A549 (cell line): ENCODE results near the gene NFATC2. TPM values are rescaled to one million over a fixed set of nuclear protein-coding genes. Genes with fewer than 3 reads are reported as not detected.

ENCODE experiments used
- ATAC-seq, 2 experiments: fragments of 200-7000 bp in 1 of 2; fragments of >200 bp in 1 of 2; cut with Nextera tagmentation in 1 of 2; cut with Tn5 transposase in 1 of 2; 3 replicates each; pipeline versions ENCODE4 v1.8.0 to v1.9.1; 2018 to 2020; ENCODE audit warnings: mild to moderate bottlenecking in 1 of 2, moderate library complexity in 1 of 2
- CTCF ChIA-PET: fragments of 300-600 bp; sonication (Branson Sonifier 250); formaldehyde crosslinking; extraction: SDS; loops from one replicate; lab custom pipeline; 2021; ENCODE audit warnings: antibody characterized with exemption, inconsistent platforms; lab: Yijun Ruan, JAX
- POLR2A ChIA-PET: fragments of 350-600 bp; formaldehyde crosslinking; extraction: SDS; loops from one replicate; lab custom pipeline; 2021; ENCODE audit warnings: antibody characterized with exemption, inconsistent platforms; lab: Yijun Ruan, JAX
- DNase-seq, 2 experiments: peaks; one replicate each; pipeline versions ENCODE4 v3.0.0 to v3.0.0-alpha.2; 2011 to 2016; ENCODE audit warnings: low read depth in 1 of 2, low spot score in 1 of 2
- FAIRE-seq: peaks from 2 replicates; lab custom pipeline; 2011; peaks lifted over from hg19 to GRCh38; lab: Jason Lieb, UNC
- H3K27ac ChIP-seq, 2 experiments: fragments of >200 bp; sonication (Bioruptor Twin); formaldehyde crosslinking; 3 replicates each; pipeline ENCODE4 v1.5.1; 2016 to 2017
- H3K4me1 ChIP-seq: fragments of >200 bp; sonication (Bioruptor Twin); formaldehyde crosslinking; 3 replicates; pipeline ENCODE4 v1.6.1; 2016
- H3K4me2 ChIP-seq: fragments of >200 bp; sonication (Bioruptor Twin); formaldehyde crosslinking; 3 replicates; pipeline ENCODE4 v1.6.1; 2016
- H3K4me3 ChIP-seq: fragments of >200 bp; sonication (Bioruptor Twin); formaldehyde crosslinking; 3 replicates; pipeline ENCODE4 v1.5.1; 2016
- H3K9me3 ChIP-seq: fragments of >200 bp; sonication (Bioruptor Twin); formaldehyde crosslinking; 3 replicates; pipeline ENCODE4 v1.6.1; 2016
- CEBPB ChIP-seq, 2 experiments: fragments of >200 bp in 1 of 2; sonication (Bioruptor Twin) in 1 of 2; formaldehyde crosslinking in 1 of 2; IDR thresholded peaks; 2 replicates each; pipeline ENCODE4 v1.6.1; 2012 to 2016
- CHD2 ChIP-seq: fragments of 150-350 bp; IDR thresholded peaks from 2 replicates; pipeline ENCODE4 v1.6.1; 2014; ENCODE audit warnings: low read length; ENCODE audit not compliant: partially characterized antibody
- CHD4 ChIP-seq: fragments of 200-600 bp; sonication (generic); IDR thresholded peaks from 2 replicates; pipeline ENCODE4 v1.6.1; 2016; ENCODE audit warnings: antibody characterized with exemption, mild to moderate bottlenecking, borderline replicate concordance
- EP300 ChIP-seq, 2 experiments: fragments of >200 bp; sonication (Bioruptor Twin); formaldehyde crosslinking; IDR thresholded peaks; 2 replicates in 1 of 2; 3 replicates in 1 of 2; pipeline ENCODE4 v1.6.1; 2016 to 2017
- ESRRA ChIP-seq: fragments of 150-350 bp; IDR thresholded peaks from 2 replicates; pipeline ENCODE4 v1.6.1; 2014; ENCODE audit warnings: mild to moderate bottlenecking, low read length, borderline replicate concordance
- FOSL2 ChIP-seq, 2 experiments: fragments of 450-650 bp in 1 of 2; fragments of >200 bp in 1 of 2; sonication (Bioruptor Twin) in 1 of 2; formaldehyde crosslinking; IDR thresholded peaks; 2 replicates each; pipeline versions ENCODE4 v1.5.0 to v1.6.1; 2016 to 2020; ENCODE audit warnings: mild to moderate bottlenecking in 1 of 2, moderate library complexity in 1 of 2
- FOXS1 ChIP-seq: fragments of 250-450 bp; sonication (Bioruptor Pico); IDR thresholded peaks from 2 replicates; pipeline ENCODE4 v1.5.0; 2020; ENCODE audit warnings: mild to moderate bottlenecking, moderate library complexity
- HES2 ChIP-seq: fragments of >200 bp; sonication (Bioruptor Twin); formaldehyde crosslinking; IDR thresholded peaks from 2 replicates; pipeline ENCODE4 v1.6.1; 2016
- HEYL ChIP-seq: fragments of 250-450 bp; sonication (Bioruptor Pico); IDR thresholded peaks from 2 replicates; pipeline ENCODE4 v1.8.0; 2021; ENCODE audit warnings: mild to moderate bottlenecking, moderate library complexity
- HOXB5 ChIP-seq: fragments of 250-450 bp; sonication (Bioruptor Pico); IDR thresholded peaks from 2 replicates; pipeline ENCODE4 v1.5.0; 2020; ENCODE audit warnings: mild to moderate bottlenecking, moderate library complexity
- JUN ChIP-seq, 2 experiments: fragments of >200 bp; sonication (Bioruptor Twin); formaldehyde crosslinking; IDR thresholded peaks; 2 replicates in 1 of 2; 3 replicates in 1 of 2; pipeline ENCODE4 v1.6.1; 2016 to 2017
- JUNB ChIP-seq: fragments of >200 bp; sonication (Bioruptor Twin); formaldehyde crosslinking; IDR thresholded peaks from 2 replicates; pipeline ENCODE4 v1.6.1; 2016
- KDM1A ChIP-seq: fragments of 200-600 bp; sonication (generic); IDR thresholded peaks from 2 replicates; pipeline ENCODE4 v1.6.1; 2016; ENCODE audit warnings: low read depth, mild to moderate bottlenecking
- MAFK ChIP-seq: fragments of 450-650 bp; IDR thresholded peaks from 2 replicates; pipeline ENCODE4 v1.6.1; 2014; ENCODE audit not compliant: partially characterized antibody
- MYC ChIP-seq: IDR thresholded peaks from 2 replicates; pipeline ENCODE4 v1.6.1; 2012; ENCODE audit warnings: mild to moderate bottlenecking, inconsistent platforms, low read length, improper control_type of control experiment, borderline replicate concordance
- NFE2L2 ChIP-seq: fragments of 150-350 bp; conservative IDR thresholded peaks from 2 replicates; pipeline ENCODE4 v1.6.1; 2014; ENCODE audit warnings: low read length
- POLR2A ChIP-seq: IDR thresholded peaks from 2 replicates; pipeline ENCODE4 v1.6.1; 2012; ENCODE audit warnings: mild to moderate bottlenecking, low read length
- RAD21 ChIP-seq, 2 experiments: fragments of >200 bp in 1 of 2; sonication (Bioruptor Twin) in 1 of 2; formaldehyde crosslinking in 1 of 2; IDR thresholded peaks in 1 of 2; conservative IDR thresholded peaks in 1 of 2; 2 replicates in 1 of 2; 3 replicates in 1 of 2; pipeline ENCODE4 v1.6.1; 2012 to 2018; ENCODE audit warnings: inconsistent platforms in 1 of 2
- RCOR1 ChIP-seq: fragments of 150-350 bp; IDR thresholded peaks from 2 replicates; pipeline ENCODE4 v1.6.1; 2014; ENCODE audit warnings: antibody characterized with exemption, low read length, low read depth
- RNF2 ChIP-seq: fragments of 200-600 bp; sonication (generic); IDR thresholded peaks from 2 replicates; pipeline ENCODE4 v1.6.1; 2016; ENCODE audit warnings: low read depth, mild to moderate bottlenecking, antibody characterized with exemption, moderate library complexity, borderline replicate concordance
- SREBF2 ChIP-seq: fragments of 450-650 bp; IDR thresholded peaks from 2 replicates; pipeline ENCODE4 v1.6.1; 2014; ENCODE audit warnings: mild to moderate bottlenecking, moderate library complexity
- TP53 ChIP-seq: fragments of 250-450 bp; sonication (Bioruptor Pico); IDR thresholded peaks from 2 replicates; pipeline ENCODE4 v1.5.0; 2021; ENCODE audit warnings: mild to moderate bottlenecking, moderate library complexity
- ZC3H11A ChIP-seq: fragments of 450-650 bp; IDR thresholded peaks from 2 replicates; pipeline ENCODE4 v1.6.1; 2014; ENCODE audit warnings: antibody characterized with exemption, mild to moderate bottlenecking
- ZFP36 ChIP-seq: fragments of 450-650 bp; IDR thresholded peaks from 2 replicates; pipeline ENCODE4 v1.6.1; 2014; ENCODE audit warnings: borderline replicate concordance; ENCODE audit not compliant: partially characterized antibody
- ZNF302 ChIP-seq: fragments of 250-450 bp; sonication (Bioruptor Pico); IDR thresholded peaks from 2 replicates; pipeline ENCODE4 v1.9.0; 2021; ENCODE audit warnings: inconsistent platforms, mild to moderate bottlenecking, moderate library complexity
- ZSCAN20 ChIP-seq: fragments of 250-450 bp; sonication (Bioruptor Pico); IDR thresholded peaks from 2 replicates; pipeline ENCODE4 v1.8.0; 2022; ENCODE audit warnings: mild to moderate bottlenecking, moderate library complexity
- WGBS: methylation state at CpG from one replicate; pipeline ENCODE4 v1.1.6; 2017; ENCODE audit errors: missing lambda C conversion rate; 5-methylcytosine and 5-hydroxymethylcytosine counted together
- polyA plus RNA-seq, 4 experiments: library from polyadenylated mRNA; depleted of rRNA in 3 of 4; stranded (reverse); fragments of >200 nt; fragmentation: RNase III in 1 of 4; extraction: RNeasy Plus Mini Kit Qiagen cat#74134 plus additional on column Dnase treatment in 1 of 4; gene quantifications; 2 replicates in 3 of 4; 3 replicates in 1 of 4; pipeline ENCODE4 v1.2.3, GENCODE V29; 2011 to 2017
- TF ChIP-seq, protein P1 (sequence below): fragments of >200 bp; sonication (Bioruptor Twin); formaldehyde crosslinking; IDR thresholded peaks from 3 replicates; pipeline ENCODE4 v1.6.1; 2016
- TF ChIP-seq, protein P2 (sequence below): fragments of 150-350 bp; IDR thresholded peaks from 2 replicates; pipeline ENCODE4 v1.6.1; 2014; ENCODE audit warnings: low read depth, mild to moderate bottlenecking, low read length
- TF ChIP-seq, protein P3 (sequence below): fragments of 250-450 bp; sonication (Bioruptor Pico); IDR thresholded peaks from 2 replicates; pipeline ENCODE4 v1.5.0; 2020; ENCODE audit warnings: low read depth, mild to moderate bottlenecking, moderate library complexity
- TF ChIP-seq, protein P4 (sequence below): IDR thresholded peaks from 2 replicates; pipeline ENCODE4 v1.6.1; 2012

Gene NFATC2
- polyA plus RNA-seq, 2 of the 4 experiments (the other 2 are of a cell fraction): 0.75 to 1.6 TPM

DNA sequence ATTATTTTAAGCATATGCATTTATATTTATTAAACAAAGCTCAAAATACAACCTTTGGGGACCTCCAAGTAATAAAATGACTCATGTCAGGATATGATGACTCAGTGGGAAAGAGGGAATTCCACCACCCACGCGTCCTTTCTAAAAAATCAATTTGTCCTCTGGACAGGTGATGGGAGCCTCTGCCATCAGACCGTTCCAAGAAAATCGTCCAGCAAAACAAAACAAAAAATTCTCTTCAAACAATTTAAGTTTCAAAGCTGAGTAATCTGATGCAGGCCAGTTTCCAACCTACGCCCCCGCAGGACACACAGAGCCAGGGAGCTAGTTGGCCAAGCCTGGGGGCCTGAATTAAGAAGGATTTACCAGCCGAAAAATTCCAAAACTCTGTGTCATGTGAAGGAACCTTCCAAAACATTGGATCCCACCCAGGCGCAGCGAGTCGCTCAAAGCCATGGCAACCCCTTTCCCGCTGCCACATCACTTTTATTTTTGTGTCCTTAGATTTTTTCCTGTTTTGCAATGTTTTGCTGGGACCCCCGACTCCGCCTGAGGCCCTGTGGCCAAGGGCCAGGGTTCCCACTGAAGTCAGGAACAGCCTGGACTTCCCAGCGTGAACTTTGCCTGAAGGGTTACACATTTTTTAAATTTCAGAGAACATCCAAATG, 95.3 kb downstream of the NFATC2 start:
- 4% methylated on average over 14 of the region's 14 CpGs for WGBS
- FAIRE-seq (no peak), DNase-seq (peak; percentile 60 to 77), ATAC-seq (peak; percentile 65 to 80)
- Histone ChIP-seq H3K4me2 (peak overlapping the region; percentile 73), H3K4me1 (peaks cover 49% of the 10 kb centered on the region), H3K27ac (peak overlapping the region; percentile 44 to 84), H3K9me3 (no peaks in the 10 kb centered on the region), H3K4me3 (0 out of 3 replicates have a peak overlapping the region, but pooled peaks have one; percentile 1)
- ChIA-PET CTCF (interaction anchor here (0.9 to 1.6 kb wide), 2 partner anchors 10 to 13 kb away, joined by 5 to 6 read pairs; no protein-coding TSS in a partner anchor), POLR2A (interaction anchor here (1.1 kb wide), 1 partner anchor 9 kb away, joined by 8 read pairs; no protein-coding TSS in a partner anchor)
- peak; percentile 58 for TF ChIP-seq MAFK
- peak; percentile 81 for TF ChIP-seq JUNB
- 0 out of 5 replicates have a peak, but pooled peaks have one; percentile 2 to 4 for TF ChIP-seq RAD21 (conservative IDR thresholded peaks at IDR 0.05 in 1 of 2, IDR thresholded peaks at IDR 0.05 in 1 of 2)
- TF ChIP-seq, protein P1, sequence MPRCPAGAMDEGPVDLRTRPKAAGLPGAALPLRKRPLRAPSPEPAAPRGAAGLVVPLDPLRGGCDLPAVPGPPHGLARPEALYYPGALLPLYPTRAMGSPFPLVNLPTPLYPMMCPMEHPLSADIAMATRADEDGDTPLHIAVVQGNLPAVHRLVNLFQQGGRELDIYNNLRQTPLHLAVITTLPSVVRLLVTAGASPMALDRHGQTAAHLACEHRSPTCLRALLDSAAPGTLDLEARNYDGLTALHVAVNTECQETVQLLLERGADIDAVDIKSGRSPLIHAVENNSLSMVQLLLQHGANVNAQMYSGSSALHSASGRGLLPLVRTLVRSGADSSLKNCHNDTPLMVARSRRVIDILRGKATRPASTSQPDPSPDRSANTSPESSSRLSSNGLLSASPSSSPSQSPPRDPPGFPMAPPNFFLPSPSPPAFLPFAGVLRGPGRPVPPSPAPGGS: 0 out of 3 replicates have a peak, but pooled peaks have one; percentile 31
- no peak for TF ChIP-seq POLR2A
- TF ChIP-seq JUN (IDR thresholded peaks at IDR 0.05): peak in 1 of 2 experiments; percentile 41; a peak in 1 of 5 replicates
- peak in 1 of 2 experiments; percentile 2; a peak in 1 of 4 replicates for TF ChIP-seq CEBPB (IDR thresholded peaks at IDR 0.05)
- TF ChIP-seq MYC: 0 out of 2 replicates have a peak, but pooled peaks have one; percentile 22
- TF ChIP-seq, protein P2, sequence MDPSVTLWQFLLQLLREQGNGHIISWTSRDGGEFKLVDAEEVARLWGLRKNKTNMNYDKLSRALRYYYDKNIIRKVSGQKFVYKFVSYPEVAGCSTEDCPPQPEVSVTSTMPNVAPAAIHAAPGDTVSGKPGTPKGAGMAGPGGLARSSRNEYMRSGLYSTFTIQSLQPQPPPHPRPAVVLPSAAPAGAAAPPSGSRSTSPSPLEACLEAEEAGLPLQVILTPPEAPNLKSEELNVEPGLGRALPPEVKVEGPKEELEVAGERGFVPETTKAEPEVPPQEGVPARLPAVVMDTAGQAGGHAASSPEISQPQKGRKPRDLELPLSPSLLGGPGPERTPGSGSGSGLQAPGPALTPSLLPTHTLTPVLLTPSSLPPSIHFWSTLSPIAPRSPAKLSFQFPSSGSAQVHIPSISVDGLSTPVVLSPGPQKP: no peak
- peak; percentile 86 for TF ChIP-seq FOSL2 (IDR thresholded peaks at IDR 0.05)
- TF ChIP-seq FOSL2 (CRISPR knock-in tag; IDR thresholded peaks at IDR 0.05): no peak; the same call in none of the 2 replicates
- TF ChIP-seq EP300 (IDR thresholded peaks at IDR 0.05): peak in 1 of 2 experiments; percentile 10; a peak in 1 of 5 replicates
- no peak for TF ChIP-seq FOXS1 (CRISPR knock-in tag)

- no peaks in the 10 kb centered on the region for H3K9me3 ChIP-seq
- DNase-seq: peak; percentile 86 to 94
- 1% methylated on average over 10 of the region's 10 CpGs for WGBS
- ChIA-PET CTCF (interaction anchor here (0.9 to 1.6 kb wide), 3 partner anchors 10 to 150 kb away, joined by 3 to 6 read pairs (median 5); no protein-coding TSS in a partner anchor), POLR2A (interaction anchor here (1.1 kb wide), 1 partner anchor 10 kb away, joined by 8 read pairs; no protein-coding TSS in a partner anchor)
- peak overlapping the region; percentile 44 to 84 for H3K27ac ChIP-seq
- H3K4me1 ChIP-seq: peaks cover 49% of the 10 kb centered on the region
- ATAC-seq: peak; percentile 87 to 91
- FAIRE-seq: no peak
- peak overlapping the region; percentile 73 for H3K4me2 ChIP-seq
- 0 out of 3 replicates have a peak overlapping the region, but pooled peaks have one; percentile 1 for H3K4me3 ChIP-seq
- TF ChIP-seq SREBF2 (no peak), RNF2 (no peak), RCOR1 (no peak), NFE2L2 (peak; percentile 19; the same call in 1 of the 2 replicates), FOSL2 (IDR thresholded peaks at IDR 0.05) (peak; percentile 73), FOSL2 (CRISPR knock-in tag; IDR thresholded peaks at IDR 0.05) (peak; percentile 89), RAD21 (conservative IDR thresholded peaks at IDR 0.05 in 1 of 2, IDR thresholded peaks at IDR 0.05 in 1 of 2) (no peak; a peak in 1 of 5 replicates), ZSCAN20 (no peak), CHD4 (no peak), HES2 (no peak), KDM1A (no peak), HOXB5 (CRISPR knock-in tag) (no peak), ESRRA (peak; percentile 27; the same call in 1 of the 2 replicates), ZC3H11A (no peak), ZFP36 (no peak), TP53 (CRISPR knock-in tag) (no peak), HEYL (CRISPR knock-in tag) (no peak), CHD2 (no peak), ZNF302 (CRISPR knock-in tag) (no peak), JUNB (no peak; the same call in 1 of the 2 replicates)
- TF ChIP-seq, protein P3, sequence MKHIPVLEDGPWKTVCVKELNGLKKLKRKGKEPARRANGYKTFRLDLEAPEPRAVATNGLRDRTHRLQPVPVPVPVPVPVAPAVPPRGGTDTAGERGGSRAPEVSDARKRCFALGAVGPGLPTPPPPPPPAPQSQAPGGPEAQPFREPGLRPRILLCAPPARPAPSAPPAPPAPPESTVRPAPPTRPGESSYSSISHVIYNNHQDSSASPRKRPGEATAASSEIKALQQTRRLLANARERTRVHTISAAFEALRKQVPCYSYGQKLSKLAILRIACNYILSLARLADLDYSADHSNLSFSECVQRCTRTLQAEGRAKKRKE (CRISPR knock-in tag): no peak; the same call in 1 of the 2 replicates
- TF ChIP-seq, protein P4, sequence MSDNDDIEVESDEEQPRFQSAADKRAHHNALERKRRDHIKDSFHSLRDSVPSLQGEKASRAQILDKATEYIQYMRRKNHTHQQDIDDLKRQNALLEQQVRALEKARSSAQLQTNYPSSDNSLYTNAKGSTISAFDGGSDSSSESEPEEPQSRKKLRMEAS: peak; percentile 41; the same call in 1 of the 2 replicates
These were observed 95.9 kb downstream of the NFATC2 start for GRCh38 chr20:51446656-51447055.
